Thymus (tissue), 11 donors: ENCODE results near the gene NTSR2. TPM values are rescaled to one million over a fixed set of nuclear protein-coding genes. Genes with fewer than 3 reads are reported as not detected.

Experiments used
- DNase-seq, 9 donors: peaks; one replicate each; pipeline ENCODE4 v3.0.0-alpha.2; 2013; ENCODE audit warnings: low spot score in 9 of 9, low read depth in 6 of 9, missing footprints in 1 of 9
- H3K27ac ChIP-seq, 2 donors: one replicate each; pipeline ENCODE4 v1.5.1; 2013; ENCODE audit warnings: control low read depth in 1 of 2, low read depth in 1 of 2, low read length in 1 of 2, mild to moderate bottlenecking in 1 of 2, moderate library complexity in 1 of 2
- H3K27me3 ChIP-seq, 2 donors: one replicate each; pipeline ENCODE4 v1.5.1; 2013; ENCODE audit warnings: low read length in 1 of 2; ENCODE audit not compliant: control insufficient read depth in 2 of 2, insufficient read depth in 1 of 2
- H3K36me3 ChIP-seq, 2 donors: one replicate each; pipeline ENCODE4 v1.5.1; 2013; ENCODE audit warnings: low read length in 1 of 2, mild to moderate bottlenecking in 1 of 2, moderate library complexity in 1 of 2; ENCODE audit not compliant: control insufficient read depth in 2 of 2, insufficient read depth in 2 of 2
- H3K4me1 ChIP-seq, 2 donors: one replicate each; pipeline ENCODE4 v1.5.1; 2013; ENCODE audit warnings: low read length in 2 of 2; ENCODE audit not compliant: control insufficient read depth in 2 of 2, insufficient read depth in 2 of 2
- H3K4me3 ChIP-seq, 2 donors: one replicate each; pipeline ENCODE4 v1.5.1; 2013; ENCODE audit warnings: low read length in 2 of 2, control low read depth in 1 of 2, mild to moderate bottlenecking in 1 of 2
- H3K9me3 ChIP-seq, 2 donors: one replicate each; pipeline ENCODE4 v1.5.1; 2013; ENCODE audit warnings: low read length in 1 of 2, mild to moderate bottlenecking in 1 of 2; ENCODE audit not compliant: control insufficient read depth in 2 of 2, insufficient read depth in 1 of 2
- WGBS: extraction: QIAGEN DNeasy Blood & Tissue Kit; methylation state at CpG from one replicate; pipeline ENCODE4 v1.1.7; 2013; 5-methylcytosine and 5-hydroxymethylcytosine counted together
- polyA plus RNA-seq: library from polyadenylated mRNA; stranded (reverse); fragments of 200-250 nt; gene quantifications from one replicate; pipeline ENCODE4 v1.2.3, GENCODE V29; 2013
- total RNA-seq: library from RNA; stranded (reverse); fragments of 120-200 nt; gene quantifications from one replicate; pipeline ENCODE4 v1.2.4, GENCODE V29; 2013
- donor health status: healthy.

NTSR2 gene
- total and polyA plus RNA-seq, 2 donors, result 0.07 TPM; not detected in 1

DNA sequence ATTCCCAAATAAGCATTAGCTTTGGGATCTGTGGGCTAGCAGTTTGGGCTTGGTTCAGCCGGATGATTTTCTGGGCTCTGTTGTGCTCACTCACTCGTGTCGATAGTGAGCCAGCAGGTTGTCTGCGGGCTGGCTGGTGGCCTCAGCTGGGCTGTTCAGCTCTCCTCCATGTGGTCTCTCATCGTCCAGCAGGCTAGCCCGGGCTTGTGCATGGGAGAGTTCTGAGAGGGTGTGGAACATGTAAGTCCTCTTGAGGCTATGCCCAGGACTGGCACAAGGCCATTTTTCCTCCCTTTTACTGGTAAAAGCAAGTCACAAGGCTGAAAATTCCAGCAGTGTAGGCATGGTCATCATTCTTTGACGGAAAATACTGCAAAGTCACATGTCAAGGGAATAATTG lies 38.5 kb downstream of the NTSR2 start:
- DNase-seq, result no peak

DNA sequence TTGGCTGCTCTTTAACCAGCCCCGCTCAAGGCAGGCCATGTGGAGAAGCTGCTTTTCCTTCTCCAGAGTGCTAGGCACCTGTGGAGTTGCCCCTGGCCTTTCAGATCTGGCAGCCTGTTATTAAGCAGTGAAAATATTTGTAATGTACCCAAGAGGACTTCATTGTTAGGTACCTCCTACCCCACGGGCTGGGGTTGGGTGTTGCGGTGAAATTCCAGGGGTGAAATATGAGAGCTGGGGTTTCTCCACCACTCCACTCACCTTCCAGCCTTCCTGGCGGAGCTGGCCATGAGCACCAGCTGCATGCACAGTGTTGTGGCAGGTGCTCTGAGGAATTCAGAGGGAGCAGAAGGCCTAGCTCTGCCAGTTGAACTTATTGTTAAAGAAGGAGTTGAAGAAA lies 39.1 kb downstream of the NTSR2 start:
- H3K4me1 ChIP-seq, result no peaks in the 10 kb centered on the region
- WGBS, result 93% methylated on average over 4 of the region's 4 CpGs
- no peaks in the 10 kb centered on the region for H3K36me3 ChIP-seq
- H3K9me3 ChIP-seq, result no peaks in the 10 kb centered on the region
- H3K27me3 ChIP-seq, result peaks cover 0 to 3% of the 10 kb centered on the region in 2 donors
- H3K27ac ChIP-seq, result no peak overlapping the region
- no peak overlapping the region for H3K4me3 ChIP-seq
- DNase-seq, result no peak

More for the DNA sequence above, 38.5 kb downstream of the NTSR2 start:
- no peaks in the 10 kb centered on the region for H3K36me3 ChIP-seq
- H3K4me3 ChIP-seq, result no peak overlapping the region
- H3K27me3 ChIP-seq, result peaks cover 0 to 3% of the 10 kb centered on the region in 2 donors
- 96% methylated on average over 7 of the region's 7 CpGs for WGBS
- no peak overlapping the region for H3K27ac ChIP-seq
- no peaks in the 10 kb centered on the region for H3K9me3 ChIP-seq
- no peaks in the 10 kb centered on the region for H3K4me1 ChIP-seq

DNA sequence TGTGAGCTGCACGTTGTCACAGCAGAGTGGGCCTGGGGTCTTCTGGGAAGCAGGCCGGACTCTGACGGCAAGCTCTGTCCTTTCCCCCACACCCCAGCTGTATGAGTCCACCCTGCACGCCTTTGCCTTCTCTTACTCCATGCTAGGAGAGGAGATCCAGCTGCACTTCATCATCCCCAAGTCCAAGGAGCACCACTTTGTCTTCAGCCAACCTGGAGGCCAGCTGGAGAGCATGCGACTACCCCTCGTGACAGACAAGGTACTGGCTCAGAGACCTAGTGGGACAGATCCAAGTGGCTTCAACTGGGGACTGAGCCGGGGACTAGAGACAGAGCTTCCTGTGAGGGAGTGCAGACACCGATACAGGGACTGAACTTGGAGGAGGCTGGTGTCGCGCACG lies 40.1 kb downstream of the NTSR2 start:
- DNase-seq, result no peak
- Histone ChIP-seq H3K27me3 (peaks cover 0 to 3% of the 10 kb centered on the region in 2 donors), H3K9me3 (no peaks in the 10 kb centered on the region), H3K4me3 (no peak overlapping the region), H3K27ac (no peak overlapping the region), H3K36me3 (no peaks in the 10 kb centered on the region), H3K4me1 (no peaks in the 10 kb centered on the region)
- 94% methylated on average over 11 of the region's 11 CpGs for WGBS

DNA sequence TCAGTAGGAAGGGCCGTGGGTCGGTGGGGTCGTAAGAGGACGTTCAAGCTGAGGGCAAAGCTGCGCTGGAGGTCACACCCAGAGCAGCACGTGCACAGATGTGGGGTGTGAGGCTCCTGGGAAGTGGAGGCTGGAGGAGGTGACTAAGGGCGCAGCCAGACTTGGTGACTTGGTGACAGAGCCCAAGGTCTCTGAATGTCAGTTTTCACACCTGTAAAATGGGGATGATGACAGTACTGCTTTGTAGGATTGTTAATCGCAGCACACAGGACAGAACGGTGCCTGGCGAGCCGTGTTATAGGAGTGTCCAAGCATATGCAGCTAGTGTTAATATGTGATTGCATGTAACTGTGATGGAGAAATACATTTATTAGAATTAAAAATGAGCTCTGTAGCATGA lies 40.8 kb downstream of the NTSR2 start:
- Histone ChIP-seq H3K27me3 (peaks cover 0 to 3% of the 10 kb centered on the region in 2 donors), H3K4me3 (no peak overlapping the region), H3K9me3 (no peaks in the 10 kb centered on the region), H3K4me1 (no peaks in the 10 kb centered on the region), H3K36me3 (no peaks in the 10 kb centered on the region), H3K27ac (no peak overlapping the region)
- WGBS, result 93% methylated on average over 11 of the region's 11 CpGs
- no peak for DNase-seq

DNA sequence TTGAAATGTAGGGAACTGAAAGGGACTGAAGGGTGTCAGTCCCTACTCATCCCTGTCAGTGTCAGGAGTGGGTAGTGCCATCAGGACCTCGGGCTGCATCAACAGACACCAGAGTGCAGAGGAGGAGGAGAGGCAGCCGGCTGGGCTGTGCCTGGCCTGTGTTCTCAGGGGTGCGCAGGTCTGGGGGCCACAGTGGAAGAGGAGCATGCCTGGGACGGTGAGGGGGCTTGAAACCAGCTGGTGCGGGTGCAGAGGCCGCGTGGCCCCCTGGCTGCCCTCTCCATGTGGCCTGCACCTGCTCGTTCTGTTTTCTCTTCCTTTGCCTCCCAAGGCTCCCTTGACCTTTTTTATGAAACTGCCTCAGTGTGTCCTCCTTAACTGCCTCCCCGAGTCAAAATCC lies 41.3 kb downstream of the NTSR2 start:
- Histone ChIP-seq H3K4me3 (no peak overlapping the region), H3K27me3 (peaks cover 0 to 3% of the 10 kb centered on the region in 2 donors), H3K27ac (no peak overlapping the region), H3K9me3 (no peaks in the 10 kb centered on the region), H3K4me1 (no peaks in the 10 kb centered on the region), H3K36me3 (no peaks in the 10 kb centered on the region)
- 84% methylated on average over 9 of the region's 9 CpGs for WGBS
- no peak for DNase-seq

DNA sequence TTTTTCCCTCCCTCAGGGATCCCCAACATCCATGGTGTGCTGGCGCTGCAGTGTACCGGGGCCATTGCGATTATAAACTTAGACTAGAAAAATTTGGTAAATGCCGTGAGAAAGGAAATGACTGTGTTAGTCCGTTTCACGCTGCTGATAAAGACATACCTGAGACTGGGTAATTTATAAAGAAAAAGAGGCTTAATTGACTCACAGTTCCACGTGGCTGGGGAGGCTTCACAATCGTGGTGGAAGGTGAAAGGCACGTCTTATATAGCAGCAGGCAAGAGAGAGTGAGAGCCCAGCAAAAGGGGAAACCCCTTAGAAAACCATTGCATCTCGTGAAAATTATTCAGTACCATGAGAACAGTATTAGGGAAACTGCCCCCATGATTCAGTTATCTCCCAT lies 44.3 kb downstream of the NTSR2 start:
- Histone ChIP-seq H3K27me3 (peaks cover 0 to 3% of the 10 kb centered on the region in 2 donors), H3K27ac (no peak overlapping the region), H3K4me1 (no peaks in the 10 kb centered on the region), H3K4me3 (no peak overlapping the region), H3K36me3 (no peaks in the 10 kb centered on the region), H3K9me3 (no peaks in the 10 kb centered on the region)
- no peak for DNase-seq
- WGBS, result 92% methylated on average over 10 of the region's 10 CpGs

DNA sequence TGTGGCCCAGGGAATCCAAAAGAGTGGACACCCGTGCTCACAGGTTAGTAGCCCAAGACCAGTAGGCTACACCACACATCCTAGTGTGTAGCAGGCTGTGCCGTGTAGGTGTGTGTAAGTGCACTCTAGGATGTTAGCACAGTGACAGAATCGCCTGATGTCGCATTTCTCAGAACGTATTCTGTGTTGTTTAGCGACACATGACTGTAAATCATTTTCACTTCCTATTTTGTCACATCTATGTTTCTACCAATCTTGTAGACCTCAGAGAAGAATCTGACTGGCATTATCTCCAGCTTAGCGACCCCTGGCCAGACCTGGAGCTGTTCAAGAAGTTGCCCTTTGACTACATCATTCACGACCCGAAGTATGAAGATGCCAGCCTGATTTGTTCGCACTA lies 45.1 kb downstream of the NTSR2 start:
- 91% methylated on average over 10 of the region's 10 CpGs for WGBS
- H3K36me3 ChIP-seq, result no peaks in the 10 kb centered on the region
- no peak overlapping the region for H3K4me3 ChIP-seq
- DNase-seq, result no peak
- H3K4me1 ChIP-seq, result no peaks in the 10 kb centered on the region
- no peak overlapping the region for H3K27ac ChIP-seq
- no peaks in the 10 kb centered on the region for H3K9me3 ChIP-seq
- H3K27me3 ChIP-seq, result peaks cover 0 to 3% of the 10 kb centered on the region in 2 donors

DNA sequence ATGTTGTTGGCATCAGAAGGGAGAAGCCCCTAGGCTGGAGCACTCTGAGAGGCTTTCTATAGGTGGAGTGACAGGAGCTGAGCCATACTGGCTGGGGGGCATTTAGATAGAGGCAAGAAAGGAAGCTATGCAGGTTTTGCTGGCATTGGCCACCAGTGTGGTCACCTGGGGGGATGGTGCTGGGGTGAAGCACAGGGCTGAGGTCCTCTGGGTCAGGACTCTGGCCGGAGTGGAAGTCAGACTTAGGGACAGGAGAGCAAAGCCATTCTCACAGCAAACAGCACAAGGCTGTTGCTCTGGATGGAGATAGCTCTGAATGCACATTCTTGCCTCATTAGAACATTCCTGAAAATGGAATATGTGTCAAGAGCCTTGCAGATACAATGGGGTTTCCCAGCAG lies 47.4 kb downstream of the NTSR2 start:
- WGBS, result 90% methylated on average over 1 of the region's 1 CpG

DNA sequence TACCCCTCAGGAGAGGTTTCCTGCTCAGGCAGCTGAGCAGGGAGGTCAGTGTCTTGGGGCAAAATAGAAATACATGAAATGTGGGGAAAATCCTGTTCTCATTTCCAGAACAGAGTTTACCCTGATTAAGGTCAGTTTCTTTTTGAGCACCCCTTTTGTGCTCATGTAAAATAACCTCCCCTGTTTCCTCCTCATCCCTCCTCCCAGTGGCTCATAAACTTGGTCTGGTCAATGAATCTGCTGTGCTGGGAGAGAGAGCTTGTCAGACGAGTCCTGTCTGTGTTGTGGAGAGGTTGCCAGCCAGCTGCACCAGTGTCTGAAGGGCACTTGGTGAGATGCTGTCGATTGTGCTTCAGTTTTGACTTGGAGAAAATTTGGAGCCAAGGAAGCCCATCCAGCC lies 48.6 kb downstream of the NTSR2 start:
- WGBS, result 81% methylated on average over 2 of the region's 2 CpGs
- H3K27ac ChIP-seq, result no peak overlapping the region
- no peak overlapping the region for H3K4me3 ChIP-seq
- H3K36me3 ChIP-seq, result no peaks in the 10 kb centered on the region
- DNase-seq, result no peak
- H3K4me1 ChIP-seq, result no peaks in the 10 kb centered on the region
- no peaks in the 10 kb centered on the region for H3K9me3 ChIP-seq
- H3K27me3 ChIP-seq, result no peaks in the 10 kb centered on the region

More for the DNA sequence above, 47.4 kb downstream of the NTSR2 start:
- no peak overlapping the region for H3K27ac ChIP-seq
- H3K9me3 ChIP-seq, result no peaks in the 10 kb centered on the region
- no peak for DNase-seq
- H3K4me3 ChIP-seq, result no peak overlapping the region
- H3K27me3 ChIP-seq, result peaks cover 0 to 3% of the 10 kb centered on the region in 2 donors
- no peaks in the 10 kb centered on the region for H3K4me1 ChIP-seq
- H3K36me3 ChIP-seq, result no peaks in the 10 kb centered on the region

DNA sequence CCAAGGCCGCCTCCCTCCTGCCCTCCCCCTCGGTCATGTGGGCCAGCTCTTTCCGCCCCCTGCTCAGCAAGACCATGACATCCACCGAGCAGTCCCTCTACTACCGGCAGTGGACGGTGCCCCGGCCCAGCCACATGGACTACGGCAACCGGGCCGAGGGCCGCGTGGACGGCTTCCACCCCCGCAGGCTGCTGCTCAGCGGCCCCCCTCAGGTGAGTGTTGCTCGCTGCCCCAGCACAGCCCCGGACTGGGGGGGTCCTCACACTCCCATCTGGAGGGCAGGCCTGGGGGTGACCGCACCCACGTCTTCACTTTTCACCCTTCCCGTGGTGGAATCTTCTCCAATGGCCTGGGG lies 51.3 kb downstream of the NTSR2 start:
- Histone ChIP-seq H3K27me3 (no peaks in the 10 kb centered on the region), H3K4me3 (no peak overlapping the region), H3K4me1 (no peaks in the 10 kb centered on the region), H3K9me3 (no peaks in the 10 kb centered on the region), H3K36me3 (no peaks in the 10 kb centered on the region), H3K27ac (no peak overlapping the region)
- 97% methylated on average over 20 of the region's 20 CpGs for whole genome bisulfite sequencing
- no peak for DNase-seq
